ENCODE data around the gene MEIOSIN. TPM values are rescaled to one million over a fixed set of nuclear protein-coding genes. Genes with fewer than 3 reads are reported as not detected.
"Not testable (repeated sequence)": the region's sequence is repeated elsewhere in the genome, so short reads cannot be mapped to it uniquely, and the experiment has no call there.

The MEIOSIN gene, protein sequence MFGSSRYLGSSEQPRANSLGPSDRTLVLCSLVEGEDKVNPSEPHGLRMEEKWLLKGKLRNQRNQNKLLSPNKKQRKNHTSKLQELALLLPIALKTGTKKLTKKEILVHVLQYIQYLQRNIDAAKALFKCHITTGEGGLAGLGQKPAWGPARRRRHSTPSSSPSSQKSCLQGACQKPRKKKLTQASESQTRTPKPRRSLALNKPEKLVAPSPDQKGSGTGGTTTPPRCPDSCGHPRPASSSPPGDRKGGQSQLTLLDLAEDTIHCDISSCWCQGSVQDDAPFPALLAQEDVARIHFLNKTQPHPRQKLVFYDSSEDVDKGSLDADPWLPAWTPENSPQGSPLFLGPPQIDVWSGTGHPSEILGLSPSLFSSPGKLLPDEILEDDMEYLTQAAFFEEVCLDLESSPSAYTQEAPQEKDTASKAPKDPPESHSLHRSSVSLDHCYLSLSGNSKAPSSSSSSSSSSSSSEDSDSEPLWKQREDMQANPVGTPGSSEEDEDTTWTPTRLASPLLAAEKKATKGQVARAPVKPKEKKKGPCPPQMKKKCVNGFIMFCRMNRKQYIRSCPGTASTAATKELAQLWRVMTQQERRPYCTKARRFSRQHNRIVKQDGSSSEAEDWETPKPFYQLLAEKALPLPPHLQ
- not detected in 2 replicates for total RNA-seq (2021)
- percentile 3 among the genes with signal in this experiment for Bru-seq, nascent RNA
- percentile 3 among the genes with signal in this experiment for BruChase-seq, experiment 1, labeled RNA remaining after a 2-hour chase
- BruChase-seq, experiment 2, labeled RNA remaining after a 6-hour chase = not detected
- long read RNA-seq = 0 reads

DNA sequence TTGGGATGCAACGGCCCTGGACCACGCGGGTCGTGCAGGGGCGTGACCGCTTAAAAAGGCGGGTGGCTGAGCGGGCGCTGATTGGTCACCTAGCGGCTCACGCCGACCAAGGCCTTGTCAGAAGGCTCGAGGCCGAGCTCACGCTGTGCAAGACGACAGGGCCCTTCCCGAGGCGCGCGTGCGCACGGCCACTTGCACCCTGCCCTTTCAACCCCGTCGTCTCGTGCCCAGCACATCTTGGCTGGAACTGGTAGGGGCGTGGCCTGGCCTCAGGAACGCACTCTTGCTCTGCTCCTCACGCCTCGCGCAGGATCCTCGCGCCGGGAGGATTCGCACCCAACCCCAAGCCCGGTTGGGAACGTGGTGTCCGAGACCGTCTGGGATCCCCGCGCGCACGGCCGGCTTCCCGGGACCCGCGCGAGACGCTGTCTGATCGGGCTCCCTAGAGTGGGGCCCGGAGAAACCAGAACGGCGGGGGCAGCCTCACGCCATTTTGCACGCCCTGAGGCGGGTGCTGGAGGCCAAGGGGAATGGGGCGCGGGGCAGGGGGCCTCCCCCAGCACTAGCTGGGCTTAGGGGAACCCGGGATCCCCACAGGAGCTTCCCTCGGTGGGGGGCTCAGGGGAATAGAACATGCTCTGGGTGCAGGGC, at the start of gene MEIOSIN:
MEIOSIN (plus strand) TSS at position 280 of the 651 bp plus-strand sequence. CDS start 1,938 bp downstream, outside the sequence.
- no peak within 1 kb of the TSS for H3K27ac ChIP-seq (ENCODE audit: low read depth, low read length, poor library complexity, severe bottlenecking)
- no peak within 1 kb of the TSS for H3K4me3 ChIP-seq (ENCODE audit: low read depth, low read length, poor library complexity, severe bottlenecking)
- ChIA-PET POLR2A (ENCODE audit: low non-redundant PET) (no interaction called here), CTCF (no interaction called here)
- no peak for TF ChIP-seq EZH2 (IDR thresholded peaks at IDR 0.05; ENCODE audit: borderline replicate concordance, low read depth, low read length, poor library complexity, severe bottlenecking)
- TF ChIP-seq, protein P1, sequence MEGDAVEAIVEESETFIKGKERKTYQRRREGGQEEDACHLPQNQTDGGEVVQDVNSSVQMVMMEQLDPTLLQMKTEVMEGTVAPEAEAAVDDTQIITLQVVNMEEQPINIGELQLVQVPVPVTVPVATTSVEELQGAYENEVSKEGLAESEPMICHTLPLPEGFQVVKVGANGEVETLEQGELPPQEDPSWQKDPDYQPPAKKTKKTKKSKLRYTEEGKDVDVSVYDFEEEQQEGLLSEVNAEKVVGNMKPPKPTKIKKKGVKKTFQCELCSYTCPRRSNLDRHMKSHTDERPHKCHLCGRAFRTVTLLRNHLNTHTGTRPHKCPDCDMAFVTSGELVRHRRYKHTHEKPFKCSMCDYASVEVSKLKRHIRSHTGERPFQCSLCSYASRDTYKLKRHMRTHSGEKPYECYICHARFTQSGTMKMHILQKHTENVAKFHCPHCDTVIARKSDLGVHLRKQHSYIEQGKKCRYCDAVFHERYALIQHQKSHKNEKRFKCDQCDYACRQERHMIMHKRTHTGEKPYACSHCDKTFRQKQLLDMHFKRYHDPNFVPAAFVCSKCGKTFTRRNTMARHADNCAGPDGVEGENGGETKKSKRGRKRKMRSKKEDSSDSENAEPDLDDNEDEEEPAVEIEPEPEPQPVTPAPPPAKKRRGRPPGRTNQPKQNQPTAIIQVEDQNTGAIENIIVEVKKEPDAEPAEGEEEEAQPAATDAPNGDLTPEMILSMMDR (conservative IDR thresholded peaks at IDR 0.05; ENCODE audit: low read depth, low read length) = no peak
- intact Hi-C loops (cut with micrococcal nuclease; ENCODE audit: unreplicated experiment) = no loop called here
- no TSS peak for BruUV-seq (replicated peaks)
- no peaks in the 10 kb centered on the region for H3K36me3 ChIP-seq (ENCODE audit: insufficient read depth, low read length, poor library complexity, severe bottlenecking)
- no peak for DNase-seq (ENCODE audit: low spot score)
- no peaks in the 10 kb centered on the region for H3K27me3 ChIP-seq (replicated peaks; ENCODE audit: insufficient read depth, low read depth, low read length, poor library complexity)
- H3K4me1 ChIP-seq (ENCODE audit: insufficient read depth, low read length, poor library complexity, severe bottlenecking) = peaks cover 14% of the 10 kb centered on the region
- H3K9me3 ChIP-seq (ENCODE audit: low read depth, low read length, poor library complexity, severe bottlenecking) = no peaks in the 10 kb centered on the region

DNA sequence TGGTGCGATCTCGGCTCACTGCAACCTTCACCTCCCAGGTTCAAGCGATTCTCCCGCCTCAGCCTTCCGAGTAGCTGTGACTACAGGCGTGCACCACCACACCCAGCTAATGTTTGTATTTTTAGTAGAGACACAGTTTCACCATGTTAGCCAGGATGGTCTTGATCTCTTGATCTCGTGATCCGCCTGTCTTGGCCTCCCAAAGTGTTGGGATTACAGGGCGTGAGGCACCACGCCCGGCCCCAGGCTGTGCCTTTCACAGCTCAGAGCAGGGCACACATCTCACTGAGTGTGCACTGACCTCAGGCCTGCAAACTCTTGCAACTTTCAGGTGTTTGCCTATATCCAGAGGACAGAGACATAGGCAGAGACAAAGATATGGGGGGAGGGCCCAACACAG, 48.2 kb upstream of the MEIOSIN start:
- intact Hi-C loops (cut with micrococcal nuclease; ENCODE audit: unreplicated experiment); H3K27ac ChIP-seq (ENCODE audit: low read depth, low read length, poor library complexity, severe bottlenecking); H3K4me3 ChIP-seq (ENCODE audit: low read depth, low read length, poor library complexity, severe bottlenecking); DNase-seq (ENCODE audit: low spot score); H3K9me3 ChIP-seq (ENCODE audit: low read depth, low read length, poor library complexity, severe bottlenecking); H3K27me3 ChIP-seq (replicated peaks; ENCODE audit: insufficient read depth, low read depth, low read length, poor library complexity); H3K4me1 ChIP-seq (ENCODE audit: insufficient read depth, low read length, poor library complexity, severe bottlenecking); BruUV-seq (replicated peaks): not testable (repeated sequence)
- H3K36me3 ChIP-seq (ENCODE audit: insufficient read depth, low read length, poor library complexity, severe bottlenecking) = peaks cover 40% of the 10 kb centered on the region
- ChIA-PET CTCF (interaction anchor here (0.7 kb wide), 1 partner anchor 261 kb away, joined by 4 read pairs; the partner anchor contains the start of gene ERCC1), POLR2A (ENCODE audit: low non-redundant PET) (interaction anchor here (0.6 kb wide), 1 partner anchor 23 kb away, joined by 17 read pairs; no protein-coding TSS in a partner anchor)

DNA sequence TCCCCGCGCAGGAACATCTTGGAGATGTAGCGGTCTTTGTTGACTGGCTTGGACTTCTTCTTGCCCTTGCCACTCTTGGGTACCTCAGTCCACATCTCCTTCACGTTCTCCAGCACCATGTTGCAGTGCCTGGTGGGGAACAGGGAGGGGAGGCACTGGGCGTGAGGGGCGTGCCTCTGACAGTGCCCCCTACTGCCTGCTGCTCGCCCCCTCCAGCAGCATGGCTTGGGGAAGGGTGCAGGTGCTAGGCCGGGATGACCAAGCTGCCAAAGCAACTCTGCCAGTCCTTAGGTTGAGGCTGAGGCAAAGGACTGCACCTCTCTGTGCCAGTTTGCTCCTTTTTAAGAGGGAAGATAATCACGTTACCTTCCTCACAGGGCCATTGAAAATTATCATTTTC, 45.6 kb upstream of the MEIOSIN start:
- no TSS peak for BruUV-seq (replicated peaks)
- POLR2A ChIA-PET (ENCODE audit: low non-redundant PET) = interaction anchor here (0.7 kb wide), 1 partner anchor 318 kb away, joined by 3 read pairs; no protein-coding TSS in a partner anchor
- CTCF ChIA-PET = no interaction called here

More for the DNA sequence above, 45.6 kb upstream of the MEIOSIN start:
- H3K9me3 ChIP-seq (ENCODE audit: low read depth, low read length, poor library complexity, severe bottlenecking) = no peaks in the 10 kb centered on the region
- H3K4me1 ChIP-seq (ENCODE audit: insufficient read depth, low read length, poor library complexity, severe bottlenecking) = peaks cover 9% of the 10 kb centered on the region
- no peak overlapping the region for H3K4me3 ChIP-seq (ENCODE audit: low read depth, low read length, poor library complexity, severe bottlenecking)
- H3K36me3 ChIP-seq (ENCODE audit: insufficient read depth, low read length, poor library complexity, severe bottlenecking) = peaks cover 40% of the 10 kb centered on the region
- intact Hi-C loops (cut with micrococcal nuclease; ENCODE audit: unreplicated experiment) = no loop called here
- TF ChIP-seq, protein P1 (conservative IDR thresholded peaks at IDR 0.05; ENCODE audit: low read depth, low read length) = no peak
- no peak for TF ChIP-seq EZH2 (IDR thresholded peaks at IDR 0.05; ENCODE audit: borderline replicate concordance, low read depth, low read length, poor library complexity, severe bottlenecking)
- no peak overlapping the region for H3K27ac ChIP-seq (ENCODE audit: low read depth, low read length, poor library complexity, severe bottlenecking)
- no peak for DNase-seq (ENCODE audit: low spot score)
- H3K27me3 ChIP-seq (replicated peaks; ENCODE audit: insufficient read depth, low read depth, low read length, poor library complexity) = no peaks in the 10 kb centered on the region

Measured in A673 (cell line).